HCT116 (cell line): ENCODE measurements around the gene SPOPL. TPM values are rescaled to one million over a fixed set of nuclear protein-coding genes. Genes with fewer than 3 reads are reported as not detected.

Source experiments
- ATAC-seq: fragments of 200-7000 bp; cut with Tn5 transposase; 2 replicates; pipeline ENCODE4 v1.9.1; 2020; ENCODE audit warnings: mild to moderate bottlenecking, moderate library complexity
- BruUV-seq: library from RNA; stranded (reverse); fragments of 400-500 nt; replicated peaks from 2 replicates; lab custom pipeline; 2021; lab: Mats Ljungman, UMichigan
- CTCF ChIA-PET: fragments of 300-600 bp; sonication (Branson Sonifier 250); formaldehyde crosslinking; loops from one replicate; lab custom pipeline; 2021; ENCODE audit warnings: antibody characterized with exemption; lab: Charles Lee
- POLR2A ChIA-PET: fragments of 300-600, 350-600 bp; sonication (Branson Sonifier 250); formaldehyde crosslinking; loops from one replicate; lab custom pipeline; 2021; ENCODE audit warnings: antibody characterized with exemption; lab: Charles Lee
- RAD21 ChIA-PET, 2 experiments: fragments of 300-600 bp; sonication (Branson Sonifier 250); formaldehyde crosslinking; loops; one replicate each; lab custom pipeline; 2023; ENCODE audit warnings: low total read pairs in 2 of 2; ENCODE audit not compliant: uncharacterized antibody in 2 of 2, unreplicated experiment in 2 of 2, low non-redundant PET in 1 of 2; lab: Charles Lee
- DNase-seq: peaks from one replicate; pipeline ENCODE4 v3.0.0-alpha.2; 2010; ENCODE audit warnings: low read depth, low spot score
- H2AFZ ChIP-seq: fragments of 200-600 bp; shearing (Covaris generic), sonication (generic); 2 replicates; pipeline ENCODE4 v1.6.1; 2017; ENCODE audit warnings: low read depth, mixed run types, mixed read lengths, antibody characterized with exemption, low read length; ENCODE audit not compliant: poor library complexity, severe bottlenecking
- H3K27ac ChIP-seq: 2 replicates; pipeline ENCODE4 v1.5.1; 2012; ENCODE audit warnings: low read depth, low read length
- H3K27me3 ChIP-seq: fragments of 200-600 bp; sonication (generic); 2 replicates; pipeline ENCODE4 v1.6.1; 2016; ENCODE audit warnings: mixed run types, low read length, mixed read lengths; ENCODE audit not compliant: insufficient read depth
- H3K36me3 ChIP-seq, 2 experiments: fragments of 200-500 bp in 1 of 2; fragments of 200-600 bp in 1 of 2; sonication (Bioruptor generic) in 1 of 2; sonication (generic) in 1 of 2; 2 replicates each; pipeline versions ENCODE4 v1.5.1 to v1.6.1; 2014 to 2016; ENCODE audit warnings: low read length in 2 of 2, inconsistent platforms in 1 of 2, mixed read lengths in 1 of 2, mixed run types in 1 of 2; ENCODE audit not compliant: insufficient read depth in 2 of 2, control insufficient read depth in 1 of 2
- H3K4me1 ChIP-seq, 2 experiments: fragments of 200-600 bp in 1 of 2; sonication (generic) in 1 of 2; 2 replicates each; pipeline versions ENCODE4 v1.5.1 to v1.6.1; 2012 to 2017; ENCODE audit warnings: low read length in 2 of 2, inconsistent platforms in 1 of 2, mild to moderate bottlenecking in 1 of 2, mixed read lengths in 1 of 2, mixed run types in 1 of 2, moderate library complexity in 1 of 2; ENCODE audit not compliant: insufficient read depth in 2 of 2, control insufficient read depth in 1 of 2
- H3K4me2 ChIP-seq: fragments of 200-600 bp; sonication (generic); 2 replicates; pipeline ENCODE4 v1.6.1; 2017; ENCODE audit warnings: mixed run types, low read length, mixed read lengths
- H3K4me3 ChIP-seq, 2 experiments: fragments of 200-600 bp in 1 of 2; sonication (generic) in 1 of 2; replicated peaks in 1 of 2; 2 replicates each; pipeline ENCODE4 v1.5.1; 2011 to 2016; ENCODE audit warnings: low read length in 2 of 2, control low read depth in 1 of 2, low read depth in 1 of 2, mild to moderate bottlenecking in 1 of 2, mixed read lengths in 1 of 2, mixed run types in 1 of 2
- H3K79me2 ChIP-seq: fragments of 200-600 bp; sonication (generic); 2 replicates; pipeline ENCODE4 v1.6.1; 2017; ENCODE audit warnings: mild to moderate bottlenecking, mixed run types, low read length, moderate library complexity, mixed read lengths; ENCODE audit not compliant: insufficient read depth
- H3K9ac ChIP-seq: fragments of 200-600 bp; sonication (generic); 2 replicates; pipeline ENCODE4 v1.6.1; 2016; ENCODE audit warnings: low read length, mixed read lengths
- H3K9me2 ChIP-seq: fragments of 200-600 bp; sonication (generic), shearing (Covaris generic); 2 replicates; pipeline ENCODE4 v1.6.1; 2017; ENCODE audit warnings: mixed run types, mild to moderate bottlenecking, moderate library complexity; ENCODE audit not compliant: insufficient read depth
- H3K9me3 ChIP-seq, 2 experiments: fragments of 200-500 bp in 1 of 2; fragments of 200-600 bp in 1 of 2; sonication (Bioruptor generic) in 1 of 2; sonication (generic) in 1 of 2; 2 replicates each; pipeline ENCODE4 v1.6.1; 2014 to 2017; ENCODE audit warnings: low read length in 2 of 2, mixed read lengths in 2 of 2, inconsistent platforms in 1 of 2, low read depth in 1 of 2, mild to moderate bottlenecking in 1 of 2, mixed run types in 1 of 2, moderate library complexity in 1 of 2; ENCODE audit not compliant: control insufficient read depth in 1 of 2, insufficient read depth in 1 of 2
- H4K20me1 ChIP-seq: fragments of 200-600 bp; sonication (generic), shearing (Covaris generic); 2 replicates; pipeline ENCODE4 v1.6.1; 2017; ENCODE audit warnings: mixed run types, mild to moderate bottlenecking, moderate library complexity; ENCODE audit not compliant: insufficient read depth
- CBX3 ChIP-seq: IDR thresholded peaks from 2 replicates; pipeline ENCODE4 v1.6.1; 2012; ENCODE audit warnings: low read depth
- CEBPB ChIP-seq: IDR thresholded peaks from 2 replicates; pipeline ENCODE4 v1.6.1; 2012; ENCODE audit warnings: low read depth
- EZH2 ChIP-seq: fragments of 200-600 bp; sonication (generic); IDR thresholded peaks from 2 replicates; pipeline ENCODE4 v1.6.1; 2017; ENCODE audit warnings: antibody characterized with exemption, mixed run types
- EZH2phosphoT487 ChIP-seq: fragments of 200-600 bp; IDR thresholded peaks from 2 replicates; pipeline ENCODE4 v1.6.1; 2018; ENCODE audit warnings: antibody characterized with exemption, borderline replicate concordance
- FOSL1 ChIP-seq: IDR thresholded peaks from 2 replicates; pipeline ENCODE4 v1.6.1; 2012; ENCODE audit warnings: low read depth
- JUND ChIP-seq: IDR thresholded peaks from 2 replicates; pipeline ENCODE4 v1.6.1; 2012
- POLR2A ChIP-seq: IDR thresholded peaks from 2 replicates; pipeline ENCODE4 v1.7.0; 2011; ENCODE audit warnings: borderline replicate concordance; ENCODE audit not compliant: insufficient read depth, insufficient read length; ENCODE audit errors: extremely low read depth
- SIN3A ChIP-seq: IDR thresholded peaks from 2 replicates; pipeline ENCODE4 v1.6.1; 2012; ENCODE audit warnings: low read depth
- SP1 ChIP-seq: IDR thresholded peaks from 2 replicates; pipeline ENCODE4 v1.6.1; 2012; ENCODE audit warnings: low read depth
- TCF7L2 ChIP-seq: IDR thresholded peaks from 2 replicates; pipeline ENCODE4 v1.7.0; 2011; ENCODE audit warnings: borderline replicate concordance, inconsistent platforms; ENCODE audit not compliant: insufficient read depth, insufficient read length; ENCODE audit errors: extremely low read depth
- YY1 ChIP-seq: IDR thresholded peaks from 2 replicates; pipeline ENCODE4 v1.6.1; 2011; ENCODE audit warnings: low read length, low read depth, moderate library complexity, mild to moderate bottlenecking; ENCODE audit not compliant: insufficient replicate concordance; ENCODE audit errors: extremely low read depth
- ZFX ChIP-seq: fragments of 450-650 bp; IDR thresholded peaks from 2 replicates; pipeline ENCODE4 v1.6.1; 2017
- ZNF274 ChIP-seq: fragments of 200-500 bp; sonication (Bioruptor generic); IDR thresholded peaks from 2 replicates; pipeline ENCODE4 v1.6.1; 2014; ENCODE audit warnings: mild to moderate bottlenecking, low read depth, low read length, inconsistent platforms
- intact Hi-C: fragments of 100-400 bp; cut with micrococcal nuclease; formaldehyde crosslinking; loops from 2 replicates; pipeline ENCODE4 v1.10.0; 2022
- total RNA-seq: library from RNA; stranded (reverse); gene quantifications from one replicate; pipeline ENCODE4 v1.2.1, GENCODE V29; 2021; ENCODE audit not compliant: unreplicated experiment
- TF ChIP-seq, protein P1 (sequence below): IDR thresholded peaks from 2 replicates; pipeline ENCODE4 v1.6.1; 2012; ENCODE audit warnings: low read depth
- TF ChIP-seq, protein P2 (sequence below), 3 experiments: fragments of 200-600 bp in 1 of 3; sonication (generic) in 1 of 3; IDR thresholded peaks in 2 of 3; conservative IDR thresholded peaks in 1 of 3; 2 replicates each; pipeline ENCODE4 v1.5.1; 2012 to 2017; ENCODE audit warnings: low read depth in 2 of 3, low read length in 2 of 3, antibody characterized with exemption in 1 of 3, borderline replicate concordance in 1 of 3, control low read depth in 1 of 3, mild to moderate bottlenecking in 1 of 3, mixed read lengths in 1 of 3, mixed run types in 1 of 3, moderate library complexity in 1 of 3; ENCODE audit not compliant: insufficient read depth in 1 of 3
- TF ChIP-seq, protein P3 (sequence below): IDR thresholded peaks from 2 replicates; pipeline ENCODE4 v1.6.1; 2011; ENCODE audit warnings: mild to moderate bottlenecking, low read length, moderate library complexity; ENCODE audit not compliant: insufficient replicate concordance; ENCODE audit errors: extremely low read depth
- TF ChIP-seq, protein P4 (sequence below): IDR thresholded peaks from 2 replicates; pipeline ENCODE4 v1.6.1; 2012
- TF ChIP-seq, protein P5 (sequence below): IDR thresholded peaks from 2 replicates; pipeline ENCODE4 v1.6.1; 2012

The SPOPL gene
- total RNA-seq, 1 experiment from 2014 or later = 48.3 TPM

DNA sequence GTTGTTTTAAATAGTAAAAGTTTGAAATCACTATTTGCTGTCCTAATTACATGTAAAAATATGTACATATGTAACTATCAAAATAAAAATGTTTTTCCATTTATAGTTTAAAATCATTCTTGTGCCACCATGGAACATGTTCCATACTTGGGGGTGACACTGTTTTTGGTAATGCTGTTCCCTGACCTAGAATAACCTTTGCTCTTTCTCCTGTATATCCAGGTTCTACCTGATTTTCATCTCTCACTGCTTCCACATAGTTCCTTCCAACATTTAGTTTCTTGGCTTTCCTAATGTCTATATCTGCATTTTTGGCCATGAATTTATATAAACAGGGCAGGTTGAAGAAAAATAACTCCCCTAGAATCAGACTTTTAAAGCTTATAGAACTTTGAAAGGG, 2.5 kb downstream of the SPOPL start:
- intact Hi-C loops = loop anchor here (5.0 kb wide), 1 partner anchor 82 kb away; no protein-coding TSS in a partner anchor
- CTCF ChIA-PET = no interaction called here

More for the DNA sequence above, 2.5 kb downstream of the SPOPL start:
- no peaks in the 10 kb centered on the region; the same call in 1 of the 2 replicates for H4K20me1 ChIP-seq
- H3K9ac ChIP-seq = no peak overlapping the region
- H3K27ac ChIP-seq = no peak overlapping the region
- H3K79me2 ChIP-seq = peaks cover 77% of the 10 kb centered on the region
- ChIA-PET POLR2A (no interaction called here), RAD21 (no interaction called here)
- H3K9me2 ChIP-seq = no peaks in the 10 kb centered on the region
- no peak for DNase-seq
- no peaks in the 10 kb centered on the region for H3K9me3 ChIP-seq
- no peaks in the 10 kb centered on the region for H3K36me3 ChIP-seq
- TF ChIP-seq POLR2A = no peak
- TF ChIP-seq, protein P1, sequence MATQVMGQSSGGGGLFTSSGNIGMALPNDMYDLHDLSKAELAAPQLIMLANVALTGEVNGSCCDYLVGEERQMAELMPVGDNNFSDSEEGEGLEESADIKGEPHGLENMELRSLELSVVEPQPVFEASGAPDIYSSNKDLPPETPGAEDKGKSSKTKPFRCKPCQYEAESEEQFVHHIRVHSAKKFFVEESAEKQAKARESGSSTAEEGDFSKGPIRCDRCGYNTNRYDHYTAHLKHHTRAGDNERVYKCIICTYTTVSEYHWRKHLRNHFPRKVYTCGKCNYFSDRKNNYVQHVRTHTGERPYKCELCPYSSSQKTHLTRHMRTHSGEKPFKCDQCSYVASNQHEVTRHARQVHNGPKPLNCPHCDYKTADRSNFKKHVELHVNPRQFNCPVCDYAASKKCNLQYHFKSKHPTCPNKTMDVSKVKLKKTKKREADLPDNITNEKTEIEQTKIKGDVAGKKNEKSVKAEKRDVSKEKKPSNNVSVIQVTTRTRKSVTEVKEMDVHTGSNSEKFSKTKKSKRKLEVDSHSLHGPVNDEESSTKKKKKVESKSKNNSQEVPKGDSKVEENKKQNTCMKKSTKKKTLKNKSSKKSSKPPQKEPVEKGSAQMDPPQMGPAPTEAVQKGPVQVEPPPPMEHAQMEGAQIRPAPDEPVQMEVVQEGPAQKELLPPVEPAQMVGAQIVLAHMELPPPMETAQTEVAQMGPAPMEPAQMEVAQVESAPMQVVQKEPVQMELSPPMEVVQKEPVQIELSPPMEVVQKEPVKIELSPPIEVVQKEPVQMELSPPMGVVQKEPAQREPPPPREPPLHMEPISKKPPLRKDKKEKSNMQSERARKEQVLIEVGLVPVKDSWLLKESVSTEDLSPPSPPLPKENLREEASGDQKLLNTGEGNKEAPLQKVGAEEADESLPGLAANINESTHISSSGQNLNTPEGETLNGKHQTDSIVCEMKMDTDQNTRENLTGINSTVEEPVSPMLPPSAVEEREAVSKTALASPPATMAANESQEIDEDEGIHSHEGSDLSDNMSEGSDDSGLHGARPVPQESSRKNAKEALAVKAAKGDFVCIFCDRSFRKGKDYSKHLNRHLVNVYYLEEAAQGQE = no peak
- no peak for TF ChIP-seq TCF7L2
- no peak for TF ChIP-seq CEBPB
- no peak for TF ChIP-seq EZH2phosphoT487
- no peak for TF ChIP-seq FOSL1
- no peak for TF ChIP-seq EZH2
- no peak for TF ChIP-seq CBX3
- TF ChIP-seq, protein P2, sequence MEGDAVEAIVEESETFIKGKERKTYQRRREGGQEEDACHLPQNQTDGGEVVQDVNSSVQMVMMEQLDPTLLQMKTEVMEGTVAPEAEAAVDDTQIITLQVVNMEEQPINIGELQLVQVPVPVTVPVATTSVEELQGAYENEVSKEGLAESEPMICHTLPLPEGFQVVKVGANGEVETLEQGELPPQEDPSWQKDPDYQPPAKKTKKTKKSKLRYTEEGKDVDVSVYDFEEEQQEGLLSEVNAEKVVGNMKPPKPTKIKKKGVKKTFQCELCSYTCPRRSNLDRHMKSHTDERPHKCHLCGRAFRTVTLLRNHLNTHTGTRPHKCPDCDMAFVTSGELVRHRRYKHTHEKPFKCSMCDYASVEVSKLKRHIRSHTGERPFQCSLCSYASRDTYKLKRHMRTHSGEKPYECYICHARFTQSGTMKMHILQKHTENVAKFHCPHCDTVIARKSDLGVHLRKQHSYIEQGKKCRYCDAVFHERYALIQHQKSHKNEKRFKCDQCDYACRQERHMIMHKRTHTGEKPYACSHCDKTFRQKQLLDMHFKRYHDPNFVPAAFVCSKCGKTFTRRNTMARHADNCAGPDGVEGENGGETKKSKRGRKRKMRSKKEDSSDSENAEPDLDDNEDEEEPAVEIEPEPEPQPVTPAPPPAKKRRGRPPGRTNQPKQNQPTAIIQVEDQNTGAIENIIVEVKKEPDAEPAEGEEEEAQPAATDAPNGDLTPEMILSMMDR (IDR thresholded peaks at IDR 0.05 in 2 of 3, conservative IDR thresholded peaks at IDR 0.05 in 1 of 3; ENCODE audit: borderline replicate concordance in 1 of 3, insufficient read depth in 1 of 3, low read depth in 2 of 3, low read length in 2 of 3) = no peak
- TF ChIP-seq ZFX = no peak
- no peak for TF ChIP-seq SP1
- TF ChIP-seq SIN3A = no peak
- TF ChIP-seq, protein P3, sequence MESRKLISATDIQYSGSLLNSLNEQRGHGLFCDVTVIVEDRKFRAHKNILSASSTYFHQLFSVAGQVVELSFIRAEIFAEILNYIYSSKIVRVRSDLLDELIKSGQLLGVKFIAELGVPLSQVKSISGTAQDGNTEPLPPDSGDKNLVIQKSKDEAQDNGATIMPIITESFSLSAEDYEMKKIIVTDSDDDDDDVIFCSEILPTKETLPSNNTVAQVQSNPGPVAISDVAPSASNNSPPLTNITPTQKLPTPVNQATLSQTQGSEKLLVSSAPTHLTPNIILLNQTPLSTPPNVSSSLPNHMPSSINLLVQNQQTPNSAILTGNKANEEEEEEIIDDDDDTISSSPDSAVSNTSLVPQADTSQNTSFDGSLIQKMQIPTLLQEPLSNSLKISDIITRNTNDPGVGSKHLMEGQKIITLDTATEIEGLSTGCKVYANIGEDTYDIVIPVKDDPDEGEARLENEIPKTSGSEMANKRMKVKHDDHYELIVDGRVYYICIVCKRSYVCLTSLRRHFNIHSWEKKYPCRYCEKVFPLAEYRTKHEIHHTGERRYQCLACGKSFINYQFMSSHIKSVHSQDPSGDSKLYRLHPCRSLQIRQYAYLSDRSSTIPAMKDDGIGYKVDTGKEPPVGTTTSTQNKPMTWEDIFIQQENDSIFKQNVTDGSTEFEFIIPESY = no peak
- no peak for TF ChIP-seq JUND
- TF ChIP-seq, protein P4, sequence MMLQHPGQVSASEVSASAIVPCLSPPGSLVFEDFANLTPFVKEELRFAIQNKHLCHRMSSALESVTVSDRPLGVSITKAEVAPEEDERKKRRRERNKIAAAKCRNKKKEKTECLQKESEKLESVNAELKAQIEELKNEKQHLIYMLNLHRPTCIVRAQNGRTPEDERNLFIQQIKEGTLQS = no peak
- TF ChIP-seq ZNF274 = no peak
- TF ChIP-seq YY1 = no peak
- TF ChIP-seq, protein P5, sequence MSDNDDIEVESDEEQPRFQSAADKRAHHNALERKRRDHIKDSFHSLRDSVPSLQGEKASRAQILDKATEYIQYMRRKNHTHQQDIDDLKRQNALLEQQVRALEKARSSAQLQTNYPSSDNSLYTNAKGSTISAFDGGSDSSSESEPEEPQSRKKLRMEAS = no peak
- H2AFZ ChIP-seq = no peak overlapping the region
- BruUV-seq = no TSS peak
- no peak for ATAC-seq
- no peaks in the 10 kb centered on the region for H3K27me3 ChIP-seq
- peak overlapping the region; percentile 73; the same call in 1 of the 2 replicates for H3K4me2 ChIP-seq
- H3K4me3 ChIP-seq = no peak overlapping the region
- peaks cover 13 to 32% of the 10 kb centered on the region in 2 experiments; a peak in 3 of 4 replicates for H3K4me1 ChIP-seq
